ENCODE data around the gene EFNA5.
A peak's percentile ranks its signal among the peaks of the same experiment; 100 is the strongest.

Gene EFNA5

GRCh38 chr5:107477492-107477891 is 193.2 kb downstream of the EFNA5 start:
- Mint-ChIP-seq H3K27me3 (ENCODE audit: low read depth) (peaks cover 2% of the 10 kb centered on the region), H3K4me1 (ENCODE audit: low read depth) (peaks cover 6% of the 10 kb centered on the region), H3K36me3 (ENCODE audit: low read depth) (no peaks in the 10 kb centered on the region), H3K4me3 (no peak overlapping the region), H3K9me3 (no peaks in the 10 kb centered on the region), H3K27ac (no peak overlapping the region)
- no peak for DNase-seq (ENCODE audit: low spot score)

DNA sequence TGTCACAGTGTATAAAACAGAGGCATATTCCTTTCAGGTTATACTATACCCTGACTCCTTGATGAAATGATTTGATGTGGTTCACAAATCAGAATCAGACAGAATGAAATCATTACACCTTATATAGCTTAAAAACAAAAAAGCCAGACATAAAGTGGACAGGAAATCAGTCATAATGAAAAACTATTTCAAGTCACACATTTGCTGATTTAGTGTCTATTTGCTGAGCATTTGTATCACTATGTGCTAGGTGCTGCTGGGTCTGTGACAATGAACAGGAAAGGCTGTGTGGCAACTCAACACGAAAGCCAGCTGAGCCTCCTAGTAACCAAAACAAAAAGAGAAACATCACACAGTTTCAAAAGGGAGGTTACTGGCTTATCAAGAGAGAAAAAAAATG is 194.0 kb downstream of the EFNA5 start:
- Mint-ChIP-seq H3K27ac (peak overlapping the region; percentile 76), H3K36me3 (ENCODE audit: low read depth) (no peaks in the 10 kb centered on the region), H3K27me3 (ENCODE audit: low read depth) (peaks cover 2% of the 10 kb centered on the region), H3K4me3 (no peak overlapping the region), H3K4me1 (ENCODE audit: low read depth) (peaks cover 6% of the 10 kb centered on the region), H3K9me3 (no peaks in the 10 kb centered on the region)
- peak; percentile 30 for DNase-seq (ENCODE audit: low spot score)

GRCh38 chr5:107474716-107475489 is 195.8 kb downstream of the EFNA5 start:
- no peak overlapping the region for H3K4me3 Mint-ChIP-seq
- DNase-seq (ENCODE audit: low spot score): no peak
- peaks cover 6% of the 10 kb centered on the region for H3K4me1 Mint-ChIP-seq (ENCODE audit: low read depth)
- H3K27me3 Mint-ChIP-seq (ENCODE audit: low read depth): peaks cover 8% of the 10 kb centered on the region
- H3K9me3 Mint-ChIP-seq: no peaks in the 10 kb centered on the region
- no peak overlapping the region for H3K27ac Mint-ChIP-seq
- H3K36me3 Mint-ChIP-seq (ENCODE audit: low read depth): no peaks in the 10 kb centered on the region

- Mint-ChIP-seq H3K4me3 (no peak overlapping the region), H3K36me3 (ENCODE audit: low read depth) (no peaks in the 10 kb centered on the region), H3K9me3 (no peaks in the 10 kb centered on the region), H3K27ac (no peak overlapping the region), H3K27me3 (ENCODE audit: low read depth) (peaks cover 8% of the 10 kb centered on the region), H3K4me1 (ENCODE audit: low read depth) (peaks cover 11% of the 10 kb centered on the region)
- no peak for DNase-seq (ENCODE audit: low spot score)
These were observed 196.4 kb downstream of the EFNA5 start for GRCh38 chr5:107474361-107474715.

DNA sequence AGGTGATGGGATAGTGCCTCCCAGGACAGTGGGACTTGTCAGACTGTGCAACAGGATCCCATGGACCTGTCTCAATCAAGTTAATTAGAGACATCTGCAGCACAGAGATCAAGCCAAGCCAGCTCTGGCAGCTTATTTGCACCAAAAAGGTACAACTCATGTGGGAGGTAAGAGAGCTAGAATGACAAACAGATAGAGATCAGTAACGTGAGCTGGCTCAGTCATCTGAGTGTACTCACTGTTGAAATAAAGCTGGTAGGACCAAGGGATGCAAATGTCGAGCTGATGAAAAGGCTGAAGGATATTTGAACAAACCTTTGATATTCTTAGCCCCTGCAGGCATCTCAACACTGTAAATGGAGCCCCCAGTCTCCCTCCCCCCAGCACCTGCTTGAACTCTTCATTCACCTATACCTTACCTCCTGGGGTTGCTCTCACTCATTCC is 198.1 kb downstream of the EFNA5 start:
- no peak for DNase-seq (ENCODE audit: low spot score)
- no peaks in the 10 kb centered on the region for H3K36me3 Mint-ChIP-seq (ENCODE audit: low read depth)
- no peaks in the 10 kb centered on the region for H3K9me3 Mint-ChIP-seq
- H3K27ac Mint-ChIP-seq: no peak overlapping the region
- no peak overlapping the region for H3K4me3 Mint-ChIP-seq
- H3K4me1 Mint-ChIP-seq (ENCODE audit: low read depth): peaks cover 14% of the 10 kb centered on the region
- H3K27me3 Mint-ChIP-seq (ENCODE audit: low read depth): peaks cover 8% of the 10 kb centered on the region

DNA sequence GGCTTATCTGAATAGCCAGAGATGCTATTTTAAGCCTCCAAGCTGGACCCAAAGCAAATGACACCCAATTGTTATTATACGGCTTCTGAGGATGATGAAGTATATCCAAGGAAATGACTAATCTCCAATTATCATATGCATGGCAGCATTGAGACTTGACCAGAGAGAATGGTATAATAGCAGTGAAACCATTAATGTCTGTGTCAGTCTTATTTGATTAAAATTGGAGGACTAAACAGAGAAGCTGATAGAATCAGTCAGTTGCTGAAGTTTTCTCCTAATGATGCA is 200.5 kb downstream of the EFNA5 start:
- Mint-ChIP-seq H3K4me3 (no peak overlapping the region), H3K36me3 (ENCODE audit: low read depth) (no peaks in the 10 kb centered on the region), H3K27me3 (ENCODE audit: low read depth) (peaks cover 8% of the 10 kb centered on the region), H3K4me1 (ENCODE audit: low read depth) (peaks cover 8% of the 10 kb centered on the region), H3K9me3 (no peaks in the 10 kb centered on the region), H3K27ac (no peak overlapping the region)
- no peak for DNase-seq (ENCODE audit: low spot score)

GRCh38 chr5:107469485-107470294 is 201.0 kb downstream of the EFNA5 start:
- Mint-ChIP-seq H3K4me1 (ENCODE audit: low read depth) (peaks cover 8% of the 10 kb centered on the region), H3K4me3 (no peak overlapping the region), H3K36me3 (ENCODE audit: low read depth) (no peaks in the 10 kb centered on the region), H3K27me3 (ENCODE audit: low read depth) (peaks cover 8% of the 10 kb centered on the region), H3K9me3 (no peaks in the 10 kb centered on the region), H3K27ac (no peak overlapping the region)
- DNase-seq (ENCODE audit: low spot score): no peak

- no peak for DNase-seq (ENCODE audit: low spot score)
- Mint-ChIP-seq H3K27ac (no peak overlapping the region), H3K36me3 (ENCODE audit: low read depth) (no peaks in the 10 kb centered on the region), H3K27me3 (ENCODE audit: low read depth) (peaks cover 8% of the 10 kb centered on the region), H3K4me3 (no peak overlapping the region), H3K9me3 (no peaks in the 10 kb centered on the region), H3K4me1 (ENCODE audit: low read depth) (peaks cover 11% of the 10 kb centered on the region)
These were observed 201.7 kb downstream of the EFNA5 start for GRCh38 chr5:107469064-107469463.

- no peaks in the 10 kb centered on the region for H3K9me3 Mint-ChIP-seq
- no peak overlapping the region for H3K27ac Mint-ChIP-seq
- H3K36me3 Mint-ChIP-seq (ENCODE audit: low read depth): no peaks in the 10 kb centered on the region
- H3K27me3 Mint-ChIP-seq (ENCODE audit: low read depth): peaks cover 5% of the 10 kb centered on the region
- peaks cover 11% of the 10 kb centered on the region for H3K4me1 Mint-ChIP-seq (ENCODE audit: low read depth)
- H3K4me3 Mint-ChIP-seq: no peak overlapping the region
- DNase-seq (ENCODE audit: low spot score): no peak
These were observed 202.5 kb downstream of the EFNA5 start for GRCh38 chr5:107468276-107468675.

- no peak overlapping the region for H3K27ac Mint-ChIP-seq
- H3K4me1 Mint-ChIP-seq (ENCODE audit: low read depth): peaks cover 11% of the 10 kb centered on the region
These were observed 203.4 kb downstream of the EFNA5 start for GRCh38 chr5:107467137-107467932.

DNA sequence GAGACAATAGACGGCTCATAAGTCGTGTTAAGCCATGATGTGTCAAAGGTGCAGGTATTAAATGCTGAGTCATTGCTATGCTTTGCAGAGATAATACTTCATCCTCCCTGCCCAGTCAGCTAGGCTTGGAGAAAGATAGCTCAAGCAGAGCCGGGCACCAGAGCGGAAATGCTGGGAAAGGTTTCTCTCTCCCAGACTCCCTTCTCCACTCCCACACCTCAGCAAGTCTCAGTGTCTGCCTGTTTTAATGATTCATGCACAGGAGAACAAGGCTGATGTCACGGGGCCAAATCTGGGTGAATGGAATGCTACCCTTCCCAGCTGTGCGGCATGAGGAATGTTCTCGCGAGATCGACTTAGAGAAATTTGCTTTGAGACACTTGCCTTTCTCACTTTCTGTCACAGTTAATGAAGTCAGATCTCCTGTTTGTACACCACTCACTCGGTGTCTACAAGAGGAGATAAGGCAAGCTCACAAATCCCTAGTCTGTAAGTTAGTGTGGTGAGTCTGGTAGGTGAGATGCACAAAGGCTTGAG is 204.4 kb downstream of the EFNA5 start:
- Mint-ChIP-seq H3K4me3 (no peak overlapping the region), H3K27ac (no peak overlapping the region), H3K36me3 (ENCODE audit: low read depth) (no peaks in the 10 kb centered on the region), H3K9me3 (no peaks in the 10 kb centered on the region), H3K4me1 (ENCODE audit: low read depth) (peaks cover 11% of the 10 kb centered on the region), H3K27me3 (ENCODE audit: low read depth) (peaks cover 14% of the 10 kb centered on the region)
- DNase-seq (ENCODE audit: low spot score): no peak

More at GRCh38 chr5:107467137-107467932, 203.4 kb downstream of the EFNA5 start:
- Mint-ChIP-seq H3K27me3 (ENCODE audit: low read depth) (peaks cover 10% of the 10 kb centered on the region), H3K9me3 (no peaks in the 10 kb centered on the region), H3K4me3 (no peak overlapping the region), H3K36me3 (ENCODE audit: low read depth) (no peaks in the 10 kb centered on the region)
- DNase-seq (ENCODE audit: low spot score): no peak

DNA sequence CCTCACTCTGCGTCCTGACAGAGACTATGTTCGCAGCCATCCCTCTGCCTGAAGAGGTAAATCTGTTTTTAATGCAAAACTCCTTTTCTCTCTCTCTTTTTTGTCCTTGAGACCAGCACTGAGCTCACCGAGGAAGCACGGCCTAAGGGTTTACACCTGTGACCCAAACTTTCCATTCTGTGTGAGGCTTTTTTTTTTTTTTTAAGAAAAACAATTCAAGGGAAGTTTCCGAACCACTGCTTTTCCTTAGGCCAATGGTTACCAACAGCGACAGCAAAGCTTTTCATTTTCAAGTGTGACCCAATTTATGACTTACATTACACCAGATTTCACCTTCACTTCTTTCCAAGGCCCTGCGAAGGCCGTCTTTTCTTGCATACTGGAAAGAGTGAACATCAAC is 205.9 kb downstream of the EFNA5 start:
- Mint-ChIP-seq H3K4me1 (ENCODE audit: low read depth) (peaks cover 11% of the 10 kb centered on the region), H3K9me3 (no peaks in the 10 kb centered on the region), H3K27ac (no peak overlapping the region), H3K36me3 (ENCODE audit: low read depth) (no peaks in the 10 kb centered on the region), H3K27me3 (ENCODE audit: low read depth) (peaks cover 15% of the 10 kb centered on the region), H3K4me3 (no peak overlapping the region)
- DNase-seq (ENCODE audit: low spot score): no peak

- no peaks in the 10 kb centered on the region for H3K36me3 Mint-ChIP-seq (ENCODE audit: low read depth)
- H3K4me1 Mint-ChIP-seq (ENCODE audit: low read depth): peaks cover 7% of the 10 kb centered on the region
- H3K4me3 Mint-ChIP-seq: no peak overlapping the region
- H3K27ac Mint-ChIP-seq: no peak overlapping the region
- H3K9me3 Mint-ChIP-seq: no peaks in the 10 kb centered on the region
- no peak for DNase-seq (ENCODE audit: low spot score)
- H3K27me3 Mint-ChIP-seq (ENCODE audit: low read depth): peaks cover 18% of the 10 kb centered on the region
These were observed 206.3 kb downstream of the EFNA5 start for GRCh38 chr5:107464416-107464815.

DNA sequence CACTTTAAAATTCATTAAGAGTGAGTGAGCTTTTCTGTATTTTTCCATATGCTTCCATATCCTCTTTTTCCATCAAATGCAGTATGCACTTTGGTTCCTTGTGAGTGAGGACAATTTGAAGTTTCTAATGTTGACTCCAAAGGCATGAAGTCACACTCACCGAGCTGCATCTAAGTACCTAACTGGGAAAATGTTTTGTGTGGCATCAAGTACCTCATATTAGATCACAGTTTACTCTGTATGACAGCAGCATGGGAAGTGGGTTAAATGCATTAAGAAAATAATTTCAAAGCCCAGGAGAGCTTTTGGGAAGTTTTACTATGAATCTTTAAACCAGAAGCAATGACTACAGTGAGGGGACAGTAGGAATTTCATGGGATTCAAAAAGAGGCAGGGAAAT is 207.0 kb downstream of the EFNA5 start:
- H3K4me3 Mint-ChIP-seq: no peak overlapping the region
- no peak for DNase-seq (ENCODE audit: low spot score)
- H3K4me1 Mint-ChIP-seq (ENCODE audit: low read depth): peaks cover 3% of the 10 kb centered on the region
- H3K27ac Mint-ChIP-seq: no peak overlapping the region
- H3K9me3 Mint-ChIP-seq: no peaks in the 10 kb centered on the region
- H3K36me3 Mint-ChIP-seq (ENCODE audit: low read depth): no peaks in the 10 kb centered on the region
- H3K27me3 Mint-ChIP-seq (ENCODE audit: low read depth): peaks cover 21% of the 10 kb centered on the region
